ENCODE results near the gene FHL3.

GRCh38 chr1:38047603-38048141 lies 42.4 kb upstream of the FHL3 start:
- no peak for TF ChIP-seq CTCF (IDR thresholded peaks at IDR 0.05)
- no peak for TF ChIP-seq POLR2A (IDR thresholded peaks at IDR 0.05)

All from heart left ventricle (tissue), 13 donors.